K562 (cell line): ENCODE measurements around the gene PDE11A. TPM values are rescaled to one million over a fixed set of nuclear protein-coding genes. Genes with fewer than 3 reads are reported as not detected.

Source experiments
- DIDO1 ChIP-seq: fragments of 450-650 bp; IDR thresholded peaks from 2 replicates; pipeline ENCODE4 v1.6.1; 2016; ENCODE audit warnings: low read depth, missing biosample characterization, missing genetic modification characterization
- EP300 ChIP-seq: IDR thresholded peaks from 2 replicates; pipeline ENCODE4 v1.6.1; 2012; ENCODE audit warnings: low read length, improper control_type of control experiment
- FOXA3 ChIP-seq, 2 experiments: fragments of 450-650 bp in 1 of 2; sonication (generic) in 1 of 2; formaldehyde crosslinking; IDR thresholded peaks in 1 of 2; conservative IDR thresholded peaks in 1 of 2; 2 replicates each; pipeline versions ENCODE4 v1.4.0 to v1.8.0; 2020 to 2022; ENCODE audit warnings: mild to moderate bottlenecking in 2 of 2, missing genetic modification reagents in 1 of 2
- GATAD2B ChIP-seq: fragments of 450-650 bp; IDR thresholded peaks from 2 replicates; pipeline ENCODE4 v1.6.1; 2017; ENCODE audit warnings: mild to moderate bottlenecking, borderline replicate concordance
- IRF2 ChIP-seq: sonication (generic); formaldehyde crosslinking; IDR thresholded peaks from 2 replicates; pipeline ENCODE4 v1.8.1; 2022; ENCODE audit warnings: mild to moderate bottlenecking, missing genetic modification reagents
- KDM5B ChIP-seq: fragments of 200-600 bp; sonication (generic); IDR thresholded peaks from 2 replicates; pipeline ENCODE4 v1.6.1; 2012; ENCODE audit warnings: low read depth, mild to moderate bottlenecking, moderate library complexity, low read length, control low read depth, inconsistent platforms; ENCODE audit not compliant: insufficient replicate concordance
- MEF2D ChIP-seq: conservative IDR thresholded peaks from 2 replicates; pipeline ENCODE4 v1.6.1; 2016; ENCODE audit warnings: low read depth, missing genetic modification characterization, missing compliant biosample characterization
- MIER1 ChIP-seq: fragments of 450-650 bp; IDR thresholded peaks from 2 replicates; pipeline ENCODE4 v1.6.1; 2016; ENCODE audit warnings: antibody characterized with exemption, mild to moderate bottlenecking, low read depth
- MTA1 ChIP-seq: fragments of 450-650 bp; IDR thresholded peaks from 2 replicates; pipeline ENCODE4 v1.6.1; 2017; ENCODE audit warnings: borderline replicate concordance
- NBN ChIP-seq: fragments of 450-650 bp; IDR thresholded peaks from 2 replicates; pipeline ENCODE4 v1.6.1; 2016; ENCODE audit warnings: low read depth, mild to moderate bottlenecking
- RAD21 ChIP-seq, 2 experiments: fragments of 250-450 bp in 1 of 2; fragments of 450-650 bp in 1 of 2; sonication (Bioruptor Pico) in 1 of 2; formaldehyde crosslinking in 1 of 2; IDR thresholded peaks in 1 of 2; conservative IDR thresholded peaks in 1 of 2; 2 replicates each; pipeline versions ENCODE4 v1.4.0 to v1.8.0; 2020 to 2022; ENCODE audit warnings: mild to moderate bottlenecking in 2 of 2, moderate library complexity in 1 of 2
- RBM22 ChIP-seq: fragments of 200-400 bp; formaldehyde crosslinking; IDR thresholded peaks from 2 replicates; pipeline ENCODE4 v1.6.1; 2018; ENCODE audit warnings: low read length, low read depth; ENCODE audit not compliant: poor library complexity, severe bottlenecking
- SOX6 ChIP-seq: fragments of 450-650 bp; IDR thresholded peaks from 2 replicates; pipeline ENCODE4 v1.6.1; 2014; ENCODE audit warnings: mild to moderate bottlenecking
- TAL1 ChIP-seq: fragments of 450-650 bp; IDR thresholded peaks from 2 replicates; pipeline ENCODE4 v1.6.1; 2016; ENCODE audit warnings: mild to moderate bottlenecking
- ZNF384 ChIP-seq: IDR thresholded peaks from 2 replicates; pipeline ENCODE4 v1.6.1; 2012; ENCODE audit warnings: low read depth, low read length, improper control_type of control experiment
- ZNF695 ChIP-seq: fragments of 450-650 bp; formaldehyde crosslinking; IDR thresholded peaks from 2 replicates; pipeline ENCODE4 v1.4.0; 2020; ENCODE audit warnings: mild to moderate bottlenecking, moderate library complexity
- ZNF766 ChIP-seq: fragments of 200-800 bp; sonication (Bioruptor generic); conservative IDR thresholded peaks from 2 replicates; pipeline ENCODE4 v1.6.1; 2016; ENCODE audit warnings: missing genetic modification characterization, missing compliant biosample characterization
- polyA plus RNA-seq, 8 experiments: library from polyadenylated mRNA; depleted of rRNA in 4 of 8; stranded (reverse) in 5 of 8; unstranded in 3 of 8; fragments of >200 nt; fragmentation: Nextera tagmentation in 2 of 8; fragmentation: Illumina TruSeq in 1 of 8; extraction: Ambion mirVana in 2 of 8; extraction: Trizol in 1 of 8; gene quantifications; 2 replicates each; pipeline versions ENCODE4 v1.2.1 to v1.2.3, GENCODE V29; 2011 to 2014; ENCODE audit warnings: inconsistent platforms in 1 of 8, missing spikeins in 1 of 8
- total RNA-seq, 7 experiments: library from RNA; depleted of rRNA in 6 of 7; stranded (reverse); fragments of >200 nt in 6 of 7; fragmentation: Illumina TruSeq in 2 of 7; extraction: Trizol in 2 of 7; gene quantifications; 2 replicates each; pipeline versions ENCODE4 v1.2.1 to v1.2.3, GENCODE V29; 2011 to 2021; ENCODE audit warnings: low replicate concordance in 1 of 7
- TF ChIP-seq, protein P1 (sequence below): fragments of 250-450 bp; sonication (Bioruptor Pico); IDR thresholded peaks from 2 replicates; pipeline ENCODE4 v1.5.0; 2021; ENCODE audit warnings: mild to moderate bottlenecking, moderate library complexity
- TF ChIP-seq, protein P2 (sequence below): fragments of 250-450 bp; sonication (Bioruptor Pico); IDR thresholded peaks from 2 replicates; pipeline ENCODE4 v1.5.0; 2020; ENCODE audit warnings: mild to moderate bottlenecking, borderline replicate concordance

The PDE11A gene
- total and polyA plus RNA-seq, 9 of the 15 experiments (the other 6 are each of a cell fraction or from before 2014, with no cell fraction given), result 3.2 to 22.1 (median 5.7) TPM

DNA sequence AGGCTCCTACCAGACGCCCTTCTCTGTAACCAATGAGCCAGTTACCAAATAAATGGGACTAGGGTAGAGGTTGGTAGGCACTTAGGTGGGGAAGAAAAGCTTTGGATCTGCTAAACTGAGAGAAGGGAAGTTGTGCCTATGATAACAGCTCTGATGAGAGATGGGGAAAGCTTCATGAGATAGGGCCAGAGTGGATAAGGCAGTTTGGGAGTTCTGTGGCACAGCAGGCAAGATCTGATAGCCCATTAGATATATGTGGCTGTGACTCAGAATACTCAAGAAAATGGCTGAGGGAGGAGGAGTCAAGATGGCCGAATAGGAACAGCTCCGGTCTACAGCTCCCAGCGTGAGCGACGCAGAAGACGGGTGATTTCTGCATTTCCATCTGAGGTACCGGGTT, 99.8 kb downstream of the PDE11A start (continued):
- TF ChIP-seq, protein P1, sequence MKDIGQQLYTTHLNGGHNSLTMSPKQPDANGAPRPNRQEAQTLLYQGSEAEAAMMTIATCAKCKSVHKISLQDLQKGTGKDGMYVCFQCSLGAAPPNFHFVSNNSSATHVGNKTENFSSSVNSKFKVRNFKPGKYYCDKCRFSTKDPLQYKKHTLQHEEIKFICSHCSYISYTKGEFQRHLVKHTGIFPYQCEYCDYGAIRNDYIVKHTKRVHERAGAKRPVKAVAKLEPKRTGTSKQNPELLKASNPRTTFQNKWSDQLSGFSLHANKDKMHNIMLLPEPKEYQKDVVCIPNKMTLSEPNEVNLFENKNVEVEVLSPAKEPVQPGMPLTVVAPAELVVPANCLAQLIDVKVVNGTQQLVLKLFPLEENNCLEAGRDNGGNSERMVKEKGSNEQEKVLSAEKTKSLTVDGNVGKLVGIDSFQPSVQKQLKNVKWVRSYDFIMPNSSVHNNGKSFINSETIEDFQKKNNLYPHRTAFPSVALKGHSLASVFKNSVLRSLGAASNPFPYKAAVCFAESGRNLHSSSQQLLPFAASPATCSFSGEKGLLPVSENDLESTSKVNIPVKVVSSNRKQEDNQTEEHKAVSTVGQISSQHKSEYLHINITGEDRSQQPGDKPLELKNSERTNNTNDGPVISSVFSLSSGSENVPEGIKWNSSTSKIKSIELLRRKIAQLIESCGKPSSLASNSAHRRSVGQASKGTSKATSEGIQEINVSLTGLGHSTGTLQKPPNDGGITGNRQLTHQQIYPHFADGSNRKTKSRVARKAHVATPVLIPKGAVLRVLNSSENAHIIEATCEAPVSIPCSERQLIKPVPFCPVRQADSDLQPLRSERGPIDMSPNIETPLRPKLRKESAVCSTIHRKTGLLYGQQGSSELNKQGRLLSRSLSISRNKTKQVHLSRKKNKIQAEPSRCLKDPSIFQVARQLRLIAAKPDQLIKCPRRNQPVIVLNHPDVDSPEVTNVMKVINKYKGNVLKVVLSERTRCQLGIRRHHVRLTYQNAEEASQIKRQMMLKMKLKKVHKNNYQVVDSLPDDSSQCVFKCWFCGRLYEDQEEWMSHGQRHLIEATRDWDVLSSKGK (CRISPR knock-in tag), result no peak
- TF ChIP-seq MIER1, result no peak
- TF ChIP-seq NBN, result peak; percentile 81; the same call in 1 of the 2 replicates
- no peak for TF ChIP-seq IRF2 (CRISPR knock-in tag)
- peak; percentile 62; the same call in 1 of the 2 replicates for TF ChIP-seq SOX6
- peak; percentile 16; the same call in 1 of the 2 replicates for TF ChIP-seq GATAD2B
- 0 out of 4 replicates have a peak, but pooled peaks of 1 of the 2 experiments have one; percentile 13 for TF ChIP-seq FOXA3 (CRISPR knock-in tag; conservative IDR thresholded peaks at IDR 0.05 in 1 of 2, IDR thresholded peaks at IDR 0.05 in 1 of 2)
- 0 out of 2 replicates have a peak, but pooled peaks have one; percentile 15 for TF ChIP-seq MEF2D (tag)
- TF ChIP-seq ZNF695 (CRISPR knock-in tag), result no peak
- peak; percentile 69; the same call in 1 of the 2 replicates for TF ChIP-seq MTA1
- TF ChIP-seq DIDO1, result 0 out of 2 replicates have a peak, but pooled peaks have one; percentile 30
- TF ChIP-seq EP300, result peak; percentile 65
- TF ChIP-seq TAL1, result peak; percentile 58
- TF ChIP-seq, protein P2, sequence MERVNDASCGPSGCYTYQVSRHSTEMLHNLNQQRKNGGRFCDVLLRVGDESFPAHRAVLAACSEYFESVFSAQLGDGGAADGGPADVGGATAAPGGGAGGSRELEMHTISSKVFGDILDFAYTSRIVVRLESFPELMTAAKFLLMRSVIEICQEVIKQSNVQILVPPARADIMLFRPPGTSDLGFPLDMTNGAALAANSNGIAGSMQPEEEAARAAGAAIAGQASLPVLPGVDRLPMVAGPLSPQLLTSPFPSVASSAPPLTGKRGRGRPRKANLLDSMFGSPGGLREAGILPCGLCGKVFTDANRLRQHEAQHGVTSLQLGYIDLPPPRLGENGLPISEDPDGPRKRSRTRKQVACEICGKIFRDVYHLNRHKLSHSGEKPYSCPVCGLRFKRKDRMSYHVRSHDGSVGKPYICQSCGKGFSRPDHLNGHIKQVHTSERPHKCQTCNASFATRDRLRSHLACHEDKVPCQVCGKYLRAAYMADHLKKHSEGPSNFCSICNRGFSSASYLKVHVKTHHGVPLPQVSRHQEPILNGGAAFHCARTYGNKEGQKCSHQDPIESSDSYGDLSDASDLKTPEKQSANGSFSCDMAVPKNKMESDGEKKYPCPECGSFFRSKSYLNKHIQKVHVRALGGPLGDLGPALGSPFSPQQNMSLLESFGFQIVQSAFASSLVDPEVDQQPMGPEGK, result no peak
- TF ChIP-seq ZNF384, result no peak
- TF ChIP-seq ZNF766 (CRISPR knock-in tag), result peak; percentile 36; the same call in 1 of the 2 replicates
- TF ChIP-seq RAD21 (CRISPR knock-in tag; conservative IDR thresholded peaks at IDR 0.05 in 1 of 2, IDR thresholded peaks at IDR 0.05 in 1 of 2), result 0 out of 4 replicates have a peak, but pooled peaks of 1 of the 2 experiments have one; percentile 23
- no peak for TF ChIP-seq RBM22
- TF ChIP-seq KDM5B, result peak; percentile 31
